ENCODE measurements around the gene BANF2. TPM values are rescaled to one million over a fixed set of nuclear protein-coding genes. Genes with fewer than 3 reads are reported as not detected.

BANF2 gene
- total and polyA plus RNA-seq, 2 of the 13 experiments (the other 11 are each of a cell fraction or from before 2014, with no cell fraction given), result 0.35 TPM; not detected in 1

DNA sequence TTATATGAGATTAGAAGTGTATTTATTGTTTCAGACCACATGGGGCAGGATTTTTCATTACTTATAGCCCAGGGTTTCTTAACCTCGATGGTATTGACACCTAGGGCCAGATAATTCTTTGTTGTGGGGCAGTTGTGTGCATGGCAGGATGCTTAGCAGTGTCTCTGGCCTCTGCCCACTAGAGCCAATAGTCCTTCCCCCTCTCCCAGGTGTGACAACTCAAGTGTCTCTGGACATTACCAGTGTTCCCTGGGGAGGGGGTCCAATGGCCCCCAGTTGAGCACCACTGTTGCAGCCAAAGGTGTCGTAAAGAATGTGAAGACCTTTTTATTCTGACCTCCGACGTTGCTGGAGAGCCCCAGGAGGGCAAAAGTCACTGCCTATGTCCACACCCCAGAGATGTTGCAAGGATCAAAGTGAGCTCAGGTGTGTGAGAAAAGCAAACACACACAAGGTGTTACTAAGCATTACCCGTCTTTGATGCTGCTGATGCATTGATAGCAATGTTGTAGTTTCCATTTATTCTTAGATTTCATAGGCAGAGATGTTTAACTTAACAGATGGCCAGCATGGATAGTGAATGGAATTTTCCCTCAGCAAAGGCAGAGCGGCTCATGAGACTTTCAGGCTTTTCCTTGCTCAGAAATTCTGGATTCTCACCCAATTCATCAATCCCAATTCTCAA lies 22.2 kb downstream of the BANF2 start (continued):
- TF ChIP-seq, protein P1, sequence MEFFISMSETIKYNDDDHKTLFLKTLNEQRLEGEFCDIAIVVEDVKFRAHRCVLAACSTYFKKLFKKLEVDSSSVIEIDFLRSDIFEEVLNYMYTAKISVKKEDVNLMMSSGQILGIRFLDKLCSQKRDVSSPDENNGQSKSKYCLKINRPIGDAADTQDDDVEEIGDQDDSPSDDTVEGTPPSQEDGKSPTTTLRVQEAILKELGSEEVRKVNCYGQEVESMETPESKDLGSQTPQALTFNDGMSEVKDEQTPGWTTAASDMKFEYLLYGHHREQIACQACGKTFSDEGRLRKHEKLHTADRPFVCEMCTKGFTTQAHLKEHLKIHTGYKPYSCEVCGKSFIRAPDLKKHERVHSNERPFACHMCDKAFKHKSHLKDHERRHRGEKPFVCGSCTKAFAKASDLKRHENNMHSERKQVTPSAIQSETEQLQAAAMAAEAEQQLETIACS (CRISPR knock-in tag; IDR thresholded peaks at IDR 0.05), result no peak
- TF ChIP-seq, protein P2, sequence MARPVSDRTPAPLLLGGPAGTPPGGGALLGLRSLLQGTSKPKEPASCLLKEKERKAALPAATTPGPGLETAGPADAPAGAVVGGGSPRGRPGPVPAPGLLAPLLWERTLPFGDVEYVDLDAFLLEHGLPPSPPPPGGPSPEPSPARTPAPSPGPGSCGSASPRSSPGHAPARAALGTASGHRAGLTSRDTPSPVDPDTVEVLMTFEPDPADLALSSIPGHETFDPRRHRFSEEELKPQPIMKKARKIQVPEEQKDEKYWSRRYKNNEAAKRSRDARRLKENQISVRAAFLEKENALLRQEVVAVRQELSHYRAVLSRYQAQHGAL (CRISPR knock-in tag; IDR thresholded peaks at IDR 0.05; ENCODE audit: not compliant biosample characterization), result no peak
- TF ChIP-seq, protein P3, sequence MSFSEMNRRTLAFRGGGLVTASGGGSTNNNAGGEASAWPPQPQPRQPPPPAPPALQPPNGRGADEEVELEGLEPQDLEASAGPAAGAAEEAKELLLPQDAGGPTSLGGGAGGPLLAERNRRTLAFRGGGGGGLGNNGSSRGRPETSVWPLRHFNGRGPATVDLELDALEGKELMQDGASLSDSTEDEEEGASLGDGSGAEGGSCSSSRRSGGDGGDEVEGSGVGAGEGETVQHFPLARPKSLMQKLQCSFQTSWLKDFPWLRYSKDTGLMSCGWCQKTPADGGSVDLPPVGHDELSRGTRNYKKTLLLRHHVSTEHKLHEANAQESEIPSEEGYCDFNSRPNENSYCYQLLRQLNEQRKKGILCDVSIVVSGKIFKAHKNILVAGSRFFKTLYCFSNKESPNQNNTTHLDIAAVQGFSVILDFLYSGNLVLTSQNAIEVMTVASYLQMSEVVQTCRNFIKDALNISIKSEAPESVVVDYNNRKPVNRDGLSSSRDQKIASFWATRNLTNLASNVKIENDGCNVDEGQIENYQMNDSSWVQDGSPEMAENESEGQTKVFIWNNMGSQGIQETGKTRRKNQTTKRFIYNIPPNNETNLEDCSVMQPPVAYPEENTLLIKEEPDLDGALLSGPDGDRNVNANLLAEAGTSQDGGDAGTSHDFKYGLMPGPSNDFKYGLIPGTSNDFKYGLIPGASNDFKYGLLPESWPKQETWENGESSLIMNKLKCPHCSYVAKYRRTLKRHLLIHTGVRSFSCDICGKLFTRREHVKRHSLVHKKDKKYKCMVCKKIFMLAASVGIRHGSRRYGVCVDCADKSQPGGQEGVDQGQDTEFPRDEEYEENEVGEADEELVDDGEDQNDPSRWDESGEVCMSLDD (CRISPR knock-in tag; IDR thresholded peaks at IDR 0.05; ENCODE audit: borderline replicate concordance), result peak; percentile 88; the same call in 1 of the 2 replicates
- TF ChIP-seq SETDB1 (CRISPR knock-in tag; IDR thresholded peaks at IDR 0.05; ENCODE audit: borderline replicate concordance) (no peak), PITX1 (CRISPR knock-in tag; IDR thresholded peaks at IDR 0.05) (peak; percentile 100), TGIF2 (CRISPR knock-in tag; IDR thresholded peaks at IDR 0.05) (peak; percentile 98), CBX5 (CRISPR knock-in tag; IDR thresholded peaks at IDR 0.05; ENCODE audit: borderline replicate concordance) (peak; percentile 99), NCOA5 (CRISPR knock-in tag; IDR thresholded peaks at IDR 0.05) (peak; percentile 90; the same call in 1 of the 2 replicates), ZNF766 (CRISPR knock-in tag; IDR thresholded peaks at IDR 0.05; ENCODE audit: borderline replicate concordance) (peak; percentile 65; the same call in 1 of the 2 replicates), NFIC (IDR thresholded peaks at IDR 0.05; ENCODE audit: low read length) (peak; percentile 100), RFX3 (CRISPR knock-in tag; IDR thresholded peaks at IDR 0.05) (peak; percentile 38; the same call in 1 of the 2 replicates), ZNF549 (CRISPR knock-in tag; IDR thresholded peaks at IDR 0.05) (peak; percentile 82; the same call in 1 of the 2 replicates), HDAC1 (CRISPR knock-in tag; IDR thresholded peaks at IDR 0.05) (peak; percentile 99), SRF (IDR thresholded peaks at IDR 0.05; ENCODE audit: low read depth, low read length) (peak; percentile 68), KMT2B (CRISPR knock-in tag; IDR thresholded peaks at IDR 0.05) (no peak), HNRNPUL1 (IDR thresholded peaks at IDR 0.05; ENCODE audit: low read depth, low read length) (no peak), YEATS4 (CRISPR knock-in tag; IDR thresholded peaks at IDR 0.05; ENCODE audit: borderline replicate concordance) (peak; percentile 91), SNAPC2 (CRISPR knock-in tag; IDR thresholded peaks at IDR 0.05) (peak; percentile 95)
- TF ChIP-seq, protein P4, sequence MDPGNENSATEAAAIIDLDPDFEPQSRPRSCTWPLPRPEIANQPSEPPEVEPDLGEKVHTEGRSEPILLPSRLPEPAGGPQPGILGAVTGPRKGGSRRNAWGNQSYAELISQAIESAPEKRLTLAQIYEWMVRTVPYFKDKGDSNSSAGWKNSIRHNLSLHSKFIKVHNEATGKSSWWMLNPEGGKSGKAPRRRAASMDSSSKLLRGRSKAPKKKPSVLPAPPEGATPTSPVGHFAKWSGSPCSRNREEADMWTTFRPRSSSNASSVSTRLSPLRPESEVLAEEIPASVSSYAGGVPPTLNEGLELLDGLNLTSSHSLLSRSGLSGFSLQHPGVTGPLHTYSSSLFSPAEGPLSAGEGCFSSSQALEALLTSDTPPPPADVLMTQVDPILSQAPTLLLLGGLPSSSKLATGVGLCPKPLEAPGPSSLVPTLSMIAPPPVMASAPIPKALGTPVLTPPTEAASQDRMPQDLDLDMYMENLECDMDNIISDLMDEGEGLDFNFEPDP (CRISPR knock-in tag; conservative IDR thresholded peaks at IDR 0.05), result peak; percentile 72; the same call in 1 of the 2 replicates
- TF ChIP-seq, protein P5, sequence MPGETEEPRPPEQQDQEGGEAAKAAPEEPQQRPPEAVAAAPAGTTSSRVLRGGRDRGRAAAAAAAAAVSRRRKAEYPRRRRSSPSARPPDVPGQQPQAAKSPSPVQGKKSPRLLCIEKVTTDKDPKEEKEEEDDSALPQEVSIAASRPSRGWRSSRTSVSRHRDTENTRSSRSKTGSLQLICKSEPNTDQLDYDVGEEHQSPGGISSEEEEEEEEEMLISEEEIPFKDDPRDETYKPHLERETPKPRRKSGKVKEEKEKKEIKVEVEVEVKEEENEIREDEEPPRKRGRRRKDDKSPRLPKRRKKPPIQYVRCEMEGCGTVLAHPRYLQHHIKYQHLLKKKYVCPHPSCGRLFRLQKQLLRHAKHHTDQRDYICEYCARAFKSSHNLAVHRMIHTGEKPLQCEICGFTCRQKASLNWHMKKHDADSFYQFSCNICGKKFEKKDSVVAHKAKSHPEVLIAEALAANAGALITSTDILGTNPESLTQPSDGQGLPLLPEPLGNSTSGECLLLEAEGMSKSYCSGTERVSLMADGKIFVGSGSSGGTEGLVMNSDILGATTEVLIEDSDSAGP (CRISPR knock-in tag; IDR thresholded peaks at IDR 0.05; ENCODE audit: borderline replicate concordance), result peak; percentile 47
- TF ChIP-seq, protein P6, sequence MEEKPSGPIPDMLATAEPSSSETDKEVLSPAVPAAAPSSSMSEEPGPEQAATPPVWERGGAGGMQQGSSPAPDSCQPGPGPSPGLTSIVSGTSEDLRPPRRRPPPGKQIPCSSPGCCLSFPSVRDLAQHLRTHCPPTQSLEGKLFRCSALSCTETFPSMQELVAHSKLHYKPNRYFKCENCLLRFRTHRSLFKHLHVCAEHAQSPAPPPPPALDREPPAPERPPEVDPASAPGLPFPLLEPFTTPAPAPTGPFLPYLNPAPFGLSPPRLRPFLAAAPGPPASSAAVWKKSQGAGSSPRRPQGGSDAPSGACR (CRISPR knock-in tag; IDR thresholded peaks at IDR 0.05), result peak; percentile 97

Data from HepG2 (cell line).